AG09319 (cell line): ENCODE measurements around the gene TMIGD2.
"Not testable (repeated sequence)": the region's sequence is repeated elsewhere in the genome, so short reads cannot be mapped to it uniquely, and the experiment has no call there.

Experiments
- DNase-seq: peaks from one replicate; pipeline ENCODE4 v3.0.0-alpha.2; 2010; ENCODE audit warnings: low read depth; ENCODE audit errors: extremely low read depth
- TF ChIP-seq, protein P1 (sequence below): IDR thresholded peaks from 2 replicates; pipeline ENCODE4 v1.5.1; 2011; ENCODE audit warnings: low read depth, mild to moderate bottlenecking, inconsistent platforms, low read length, moderate library complexity

TMIGD2 gene, protein sequence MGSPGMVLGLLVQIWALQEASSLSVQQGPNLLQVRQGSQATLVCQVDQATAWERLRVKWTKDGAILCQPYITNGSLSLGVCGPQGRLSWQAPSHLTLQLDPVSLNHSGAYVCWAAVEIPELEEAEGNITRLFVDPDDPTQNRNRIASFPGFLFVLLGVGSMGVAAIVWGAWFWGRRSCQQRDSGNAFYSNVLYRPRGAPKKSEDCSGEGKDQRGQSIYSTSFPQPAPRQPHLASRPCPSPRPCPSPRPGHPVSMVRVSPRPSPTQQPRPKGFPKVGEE

DNA sequence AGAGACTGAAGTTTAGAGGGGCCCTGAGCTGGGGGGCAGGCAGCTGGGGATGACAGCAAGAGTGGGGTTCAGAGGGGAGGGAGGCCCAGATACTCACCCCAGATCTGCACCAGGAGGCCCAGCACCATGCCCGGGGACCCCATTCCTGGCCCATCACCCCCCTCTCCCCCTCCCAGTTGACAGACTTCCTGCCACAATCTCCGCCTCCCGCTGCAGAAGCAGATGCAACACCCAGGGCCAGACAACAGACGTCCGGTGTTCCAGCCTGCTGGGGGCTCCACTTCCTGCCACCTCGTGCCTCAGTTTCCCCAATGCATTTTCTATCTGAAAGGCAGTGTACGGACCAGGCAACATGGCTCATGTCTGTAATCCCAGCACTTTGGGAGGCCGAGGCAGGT is at the start of gene TMIGD2:
TSS of gene TMIGD2 (minus strand) at position 147 of the 398 bp plus-strand sequence. CDS start at position 143, 4 bp downstream.
- DNase-seq, result no peak
- TF ChIP-seq, protein P1, sequence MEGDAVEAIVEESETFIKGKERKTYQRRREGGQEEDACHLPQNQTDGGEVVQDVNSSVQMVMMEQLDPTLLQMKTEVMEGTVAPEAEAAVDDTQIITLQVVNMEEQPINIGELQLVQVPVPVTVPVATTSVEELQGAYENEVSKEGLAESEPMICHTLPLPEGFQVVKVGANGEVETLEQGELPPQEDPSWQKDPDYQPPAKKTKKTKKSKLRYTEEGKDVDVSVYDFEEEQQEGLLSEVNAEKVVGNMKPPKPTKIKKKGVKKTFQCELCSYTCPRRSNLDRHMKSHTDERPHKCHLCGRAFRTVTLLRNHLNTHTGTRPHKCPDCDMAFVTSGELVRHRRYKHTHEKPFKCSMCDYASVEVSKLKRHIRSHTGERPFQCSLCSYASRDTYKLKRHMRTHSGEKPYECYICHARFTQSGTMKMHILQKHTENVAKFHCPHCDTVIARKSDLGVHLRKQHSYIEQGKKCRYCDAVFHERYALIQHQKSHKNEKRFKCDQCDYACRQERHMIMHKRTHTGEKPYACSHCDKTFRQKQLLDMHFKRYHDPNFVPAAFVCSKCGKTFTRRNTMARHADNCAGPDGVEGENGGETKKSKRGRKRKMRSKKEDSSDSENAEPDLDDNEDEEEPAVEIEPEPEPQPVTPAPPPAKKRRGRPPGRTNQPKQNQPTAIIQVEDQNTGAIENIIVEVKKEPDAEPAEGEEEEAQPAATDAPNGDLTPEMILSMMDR, result no peak

DNA sequence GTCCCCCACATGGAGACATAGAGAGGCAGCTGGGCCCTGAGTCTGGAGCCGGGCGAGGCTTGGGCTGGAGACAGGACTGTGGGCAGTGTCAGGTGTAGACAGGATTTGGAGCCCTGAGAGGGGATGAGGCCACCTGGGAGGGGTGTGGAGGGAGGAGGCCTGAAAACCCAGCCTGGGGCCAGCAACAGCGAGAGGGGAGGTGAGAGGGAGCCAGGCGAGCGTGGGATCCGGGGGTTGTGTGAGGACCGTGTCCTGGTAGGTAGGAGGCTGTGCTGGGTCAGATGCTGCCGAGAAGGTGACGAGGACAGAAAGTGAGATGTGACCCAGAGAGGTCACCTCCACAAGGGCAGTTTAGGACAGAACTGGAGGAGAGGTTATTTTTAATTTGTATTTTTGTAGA is 48.5 kb upstream of the TMIGD2 start:
- TF ChIP-seq, protein P1, result no peak
- no peak for DNase-seq

DNA sequence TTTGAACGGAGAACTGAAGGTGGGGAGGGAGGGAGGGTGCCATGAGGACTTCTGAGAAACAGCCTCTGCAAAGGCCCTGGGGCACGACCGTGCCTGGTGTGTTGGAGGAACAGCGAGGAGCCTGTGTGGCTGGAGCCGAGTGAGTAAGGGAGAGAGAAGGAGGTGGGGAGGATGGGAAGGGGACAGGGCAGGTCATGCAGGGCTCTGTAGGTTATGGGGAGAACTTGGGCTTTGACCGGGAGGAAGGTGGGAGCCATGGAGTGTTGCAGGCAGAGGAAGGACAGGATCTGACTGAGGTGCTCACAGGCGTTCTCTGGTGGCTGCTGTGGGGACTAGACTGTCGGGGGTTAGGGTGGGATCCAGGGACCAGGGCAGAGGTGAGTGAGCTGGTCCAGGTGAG is 47.9 kb upstream of the TMIGD2 start:
- no peak for DNase-seq
- TF ChIP-seq, protein P1, result no peak

DNA sequence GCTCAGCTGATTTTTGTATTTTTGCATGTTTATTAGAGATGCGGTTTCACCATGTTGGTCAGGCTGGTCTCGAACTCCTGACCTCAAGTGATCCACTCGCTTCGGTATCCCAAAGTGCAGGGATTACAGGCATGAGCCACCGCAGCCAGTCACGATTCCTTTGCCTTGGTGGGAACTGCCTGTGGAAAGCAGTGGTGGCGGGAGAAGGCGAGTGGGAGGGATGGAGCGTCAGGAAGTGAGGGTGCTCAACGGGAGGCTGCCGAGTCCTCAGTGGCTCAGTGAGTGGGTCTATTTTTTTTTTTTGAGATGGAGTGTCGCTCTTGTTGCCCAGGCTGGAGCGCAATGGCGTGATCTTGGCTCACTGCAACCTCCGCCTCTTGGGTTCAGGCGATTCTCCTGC is 47.0 kb upstream of the TMIGD2 start:
- DNase-seq, result not testable (repeated sequence)

DNA sequence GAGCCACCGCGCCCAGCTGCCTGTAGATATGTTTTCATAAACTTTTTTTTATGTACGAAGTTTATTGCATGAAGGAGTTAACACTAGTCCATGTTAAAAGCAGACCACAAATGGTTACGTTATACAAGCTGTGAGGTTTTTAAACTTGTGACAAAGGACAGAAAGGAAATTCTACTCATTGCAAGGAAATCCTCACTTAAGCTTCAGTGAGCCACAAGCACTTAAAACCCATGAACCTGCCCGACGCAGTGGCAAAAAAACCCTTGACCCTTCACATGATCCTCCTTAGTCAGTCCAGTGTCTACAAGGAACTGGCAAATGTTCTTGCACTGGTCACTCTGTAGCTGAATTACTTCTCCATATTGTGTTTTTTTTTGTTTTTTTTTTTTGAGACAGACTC is 45.3 kb upstream of the TMIGD2 start:
- TF ChIP-seq, protein P1, result no peak
- no peak for DNase-seq

DNA sequence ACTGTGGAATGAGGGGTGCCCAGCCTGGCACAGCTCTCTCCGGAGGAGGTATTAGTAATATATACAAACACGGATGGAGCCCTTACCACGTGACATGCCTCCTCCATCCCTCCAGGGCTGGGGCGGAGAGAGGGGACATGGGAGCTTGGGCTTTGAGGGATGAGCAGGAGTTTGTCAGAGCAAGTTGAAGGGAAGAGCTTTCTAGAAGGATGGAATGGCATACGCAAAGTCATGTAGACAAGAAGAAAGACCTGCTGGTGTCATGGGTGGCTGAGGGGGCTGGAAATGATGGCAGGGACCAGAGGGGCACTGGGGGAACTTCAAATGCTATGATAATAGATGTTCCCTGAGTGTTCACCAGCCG is 43.8 kb upstream of the TMIGD2 start:
- TF ChIP-seq, protein P1, result no peak
- no peak for DNase-seq

DNA sequence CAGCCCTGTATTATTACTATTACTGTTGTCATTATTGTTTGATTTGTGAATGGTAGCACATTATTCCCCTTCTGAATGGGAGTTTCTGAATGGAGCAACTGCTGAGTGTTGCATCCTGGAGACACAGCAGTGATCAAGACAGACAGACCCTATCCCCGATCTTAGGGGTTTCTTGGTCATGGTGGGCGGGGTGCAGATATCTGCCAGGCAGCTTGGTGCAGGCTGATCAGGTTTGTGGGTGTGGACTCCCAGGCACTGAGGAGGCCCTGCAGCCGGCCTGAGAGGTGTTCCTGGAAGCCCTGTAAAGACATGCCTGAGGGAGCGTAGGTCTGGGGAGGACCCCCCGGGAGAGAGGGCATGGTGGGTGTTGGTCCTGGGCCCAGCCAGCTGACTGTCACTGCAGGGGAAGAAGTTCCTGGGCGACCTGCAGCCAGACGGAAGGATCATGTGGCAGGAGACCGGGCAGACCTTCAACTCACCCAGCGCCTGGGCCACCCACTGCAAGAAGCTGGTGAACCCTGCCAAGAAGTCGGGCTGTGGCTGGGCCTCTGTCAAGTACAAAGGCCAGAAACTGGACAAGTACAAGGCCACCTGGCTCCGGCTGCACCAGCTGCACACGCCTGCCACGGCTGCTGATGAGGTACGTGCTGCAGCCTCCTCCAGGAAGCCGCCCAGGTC is 43.3 kb upstream of the TMIGD2 start:
- DNase-seq, result no peak
- TF ChIP-seq, protein P1, result no peak
